Measurements from ENCODE around the gene ATP8A1. TPM values are rescaled to one million over a fixed set of nuclear protein-coding genes. Genes with fewer than 3 reads are reported as not detected.

The ATP8A1 gene
- total and polyA plus RNA-seq, 2 of the 8 experiments (the other 6 are each of a cell fraction or from before 2014, with no cell fraction given), result 3.7 to 14.9 TPM

GRCh38 chr4:42702895-42703294 is 46.0 kb upstream of the ATP8A1 start:
- ChIA-PET CTCF (ENCODE audit: partially characterized antibody) (no interaction called here), POLR2A (ENCODE audit: partially characterized antibody) (no interaction called here)
- H3K23ac ChIP-seq (ENCODE audit: insufficient read length), result no peak overlapping the region
- H4K91ac ChIP-seq (replicated peaks; ENCODE audit: insufficient read length, low read length), result no peak overlapping the region
- H4K5ac ChIP-seq (ENCODE audit: insufficient read length, low read depth, low read length), result no peak overlapping the region
- no peaks in the 10 kb centered on the region for H3K4me1 ChIP-seq (replicated peaks in 1 of 4; ENCODE audit: control insufficient read depth in 3 of 4, insufficient read depth in 4 of 4, low read length in 3 of 4)
- no peak overlapping the region for H3K4ac ChIP-seq (replicated peaks; ENCODE audit: insufficient read length, low read depth, low read length)
- no peaks in the 10 kb centered on the region for H3K79me1 ChIP-seq (ENCODE audit: low read depth, low read length)
- H2AFZ ChIP-seq (ENCODE audit: low read length), result no peak overlapping the region
- no peak overlapping the region for H3K56ac ChIP-seq (replicated peaks; ENCODE audit: insufficient read length, low read depth, low read length)
- no peak overlapping the region for H2BK12ac ChIP-seq (ENCODE audit: low read depth, low read length)
- H2BK120ac ChIP-seq (replicated peaks; ENCODE audit: low read depth, low read length), result no peak overlapping the region
- no peak overlapping the region for H3K18ac ChIP-seq (ENCODE audit: extremely low read depth, low read length)
- H3K14ac ChIP-seq (ENCODE audit: insufficient read length), result no peak overlapping the region
- no peaks in the 10 kb centered on the region for H3K27me3 ChIP-seq (replicated peaks in 1 of 4; ENCODE audit: control insufficient read depth in 3 of 4, extremely low read depth in 1 of 4, insufficient read depth in 3 of 4, low read length in 3 of 4)
- no peak overlapping the region for H2BK15ac ChIP-seq (ENCODE audit: low read length)
- DNase-seq (ENCODE audit: low read depth in 1 of 2, low spot score in 2 of 2), result no peak
- H3K4me3 ChIP-seq (ENCODE audit: extremely low read depth in 1 of 4, insufficient read depth in 2 of 4, low read depth in 3 of 4, low read length in 4 of 4), result no peak overlapping the region
- no peaks in the 10 kb centered on the region for H3K79me2 ChIP-seq (ENCODE audit: control insufficient read depth in 1 of 2, insufficient read depth in 2 of 2, low read length in 2 of 2)
- no peak overlapping the region for H3K4me2 ChIP-seq (ENCODE audit: insufficient read depth in 1 of 2, low read depth in 2 of 2, low read length in 2 of 2)
- TF ChIP-seq ZNF274 (IDR thresholded peaks at IDR 0.05; ENCODE audit: borderline replicate concordance, extremely low read depth, low read length) (no peak), HDAC2 (IDR thresholded peaks at IDR 0.05; ENCODE audit: borderline replicate concordance in 1 of 2, low read depth in 2 of 2, low read length in 2 of 2) (no peak), E2F6 (IDR thresholded peaks at IDR 0.05) (no peak)
- 96% methylated on average over 3 of the region's 3 CpGs; no CpG with 5 or more reads in 1 of the 2 experiments for WGBS, 2 experiments (ENCODE audit: extremely low coverage in 1 of 2, insufficient coverage in 1 of 2, insufficient read length in 1 of 2, insufficient replicate concordance in 2 of 2, low coverage in 1 of 2, low lambda C conversion rate in 2 of 2, missing lambda C conversion rate in 1 of 2)
- no peak overlapping the region for H3K27ac ChIP-seq (ENCODE audit: low read depth, low read length)
- H3K9me3 ChIP-seq (ENCODE audit: insufficient read depth in 2 of 2, low read depth in 1 of 2, low read length in 1 of 2), result peaks cover 5 to 7% of the 10 kb centered on the region in 2 experiments; a peak in 2 of 4 replicates
- FAIRE-seq, result no peak
- H3K23me2 ChIP-seq (ENCODE audit: low read depth, low read length), result no peaks in the 10 kb centered on the region
- no peak overlapping the region for H4K8ac ChIP-seq (ENCODE audit: extremely low read depth, insufficient read depth, low read length)
- H3K9ac ChIP-seq (replicated peaks in 1 of 4; ENCODE audit: extremely low read depth in 1 of 4, low read depth in 3 of 4, low read length in 3 of 4), result no peak overlapping the region
- H3K36me3 ChIP-seq (ENCODE audit: control insufficient read depth in 2 of 4, insufficient read depth in 4 of 4, low read length in 3 of 4), result no peaks in the 10 kb centered on the region
- no peak overlapping the region for H2BK20ac ChIP-seq (ENCODE audit: low read length)
- no peak overlapping the region for H2BK5ac ChIP-seq (ENCODE audit: low read depth, low read length)
- no peaks in the 10 kb centered on the region for H4K20me1 ChIP-seq (replicated peaks in 1 of 2; ENCODE audit: control insufficient read depth in 1 of 2, insufficient read depth in 2 of 2, low read length in 2 of 2)
- H2AK5ac ChIP-seq (ENCODE audit: low read depth, low read length), result no peak overlapping the region
